Upper lobe of right lung (tissue), 1 donor: ENCODE results near the gene SWAP70. TPM values are rescaled to one million over a fixed set of nuclear protein-coding genes. Genes with fewer than 3 reads are reported as not detected.
A peak's percentile ranks its signal among the peaks of the same experiment; 100 is the strongest.

Experiments used
- ATAC-seq: fragments of 200-7000 bp; cut with Tn5 transposase; one replicate; pipeline ENCODE4 v1.9.1; 2020; ENCODE audit warnings: mild to moderate bottlenecking, moderate library complexity
- DNase-seq: peaks from one replicate; pipeline ENCODE4 v3.0.0-alpha.2; 2020
- H3K27ac ChIP-seq: fragments of 200-600 bp; one replicate; pipeline ENCODE4 v1.8.0; 2022
- H3K27me3 ChIP-seq: fragments of 200-600 bp; one replicate; pipeline ENCODE4 v1.8.0; 2022; ENCODE audit warnings: mild to moderate bottlenecking
- H3K36me3 ChIP-seq: fragments of 200-600 bp; one replicate; pipeline ENCODE4 v1.8.0; 2022
- H3K4me1 ChIP-seq: fragments of 200-600 bp; one replicate; pipeline ENCODE4 v1.8.0; 2022
- H3K4me3 ChIP-seq: fragments of 200-600 bp; one replicate; pipeline ENCODE4 v1.8.0; 2022; ENCODE audit warnings: mild to moderate bottlenecking
- H3K9me3 ChIP-seq: fragments of 200-600 bp; one replicate; pipeline ENCODE4 v1.8.0; 2022
- intact Hi-C: fragments of 100-400 bp; cut with DNase I; formaldehyde crosslinking; loops from one replicate; pipeline ENCODE4 v1.11.0; 2022
- total RNA-seq: library from RNA; stranded (reverse); fragmentation: NEBNext Ultra II Directional; extraction: Animal tissue kit (Norgen Biotek cat#: 25700); gene quantifications from one replicate; pipeline ENCODE4 v1.2.1, GENCODE V29; 2021
- TF ChIP-seq, protein P1 (sequence below): fragments of 200-600 bp; IDR thresholded peaks from one replicate; pipeline ENCODE4 v1.8.0; 2022; ENCODE audit warnings: antibody characterized with exemption
- donor health status: DM: no; HTN: yes; CAD: no; lungs with severe emphysema.

The SWAP70 gene
- total RNA-seq, 1 donor from 2014 or later, result 61.5 TPM

- H3K27me3 ChIP-seq, result no peaks in the 10 kb centered on the region
- H3K4me3 ChIP-seq, result no peak overlapping the region
- no peaks in the 10 kb centered on the region for H3K36me3 ChIP-seq
- TF ChIP-seq, protein P1, sequence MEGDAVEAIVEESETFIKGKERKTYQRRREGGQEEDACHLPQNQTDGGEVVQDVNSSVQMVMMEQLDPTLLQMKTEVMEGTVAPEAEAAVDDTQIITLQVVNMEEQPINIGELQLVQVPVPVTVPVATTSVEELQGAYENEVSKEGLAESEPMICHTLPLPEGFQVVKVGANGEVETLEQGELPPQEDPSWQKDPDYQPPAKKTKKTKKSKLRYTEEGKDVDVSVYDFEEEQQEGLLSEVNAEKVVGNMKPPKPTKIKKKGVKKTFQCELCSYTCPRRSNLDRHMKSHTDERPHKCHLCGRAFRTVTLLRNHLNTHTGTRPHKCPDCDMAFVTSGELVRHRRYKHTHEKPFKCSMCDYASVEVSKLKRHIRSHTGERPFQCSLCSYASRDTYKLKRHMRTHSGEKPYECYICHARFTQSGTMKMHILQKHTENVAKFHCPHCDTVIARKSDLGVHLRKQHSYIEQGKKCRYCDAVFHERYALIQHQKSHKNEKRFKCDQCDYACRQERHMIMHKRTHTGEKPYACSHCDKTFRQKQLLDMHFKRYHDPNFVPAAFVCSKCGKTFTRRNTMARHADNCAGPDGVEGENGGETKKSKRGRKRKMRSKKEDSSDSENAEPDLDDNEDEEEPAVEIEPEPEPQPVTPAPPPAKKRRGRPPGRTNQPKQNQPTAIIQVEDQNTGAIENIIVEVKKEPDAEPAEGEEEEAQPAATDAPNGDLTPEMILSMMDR, result no peak
- peak overlapping the region; percentile 42 for H3K27ac ChIP-seq
- intact Hi-C loops, result no loop called here
- DNase-seq, result no peak
- H3K4me1 ChIP-seq, result peaks cover 10% of the 10 kb centered on the region
- H3K9me3 ChIP-seq, result no peaks in the 10 kb centered on the region
- ATAC-seq, result peak; percentile 87
Observed at GRCh38 chr11:9639985-9640384, 23.9 kb upstream of the SWAP70 start.

DNA sequence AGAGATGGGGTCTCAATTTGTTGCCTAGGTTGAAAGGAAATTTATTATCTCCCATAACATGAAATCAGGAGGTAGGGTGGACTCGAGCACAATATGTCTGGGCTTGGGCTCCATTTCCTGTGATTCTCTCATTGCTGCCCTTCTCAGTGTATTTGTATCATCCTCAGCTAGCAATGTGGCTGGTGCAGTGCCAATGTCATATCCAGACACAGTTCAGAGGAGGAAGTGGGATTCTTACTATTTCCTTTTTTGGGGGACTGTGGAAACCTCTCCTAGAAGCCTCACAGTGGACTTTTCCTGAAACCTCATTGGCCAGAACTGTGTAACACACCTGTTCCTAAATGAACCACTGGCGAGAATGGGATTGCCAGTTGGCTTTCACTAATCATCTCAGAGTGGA is 21.0 kb upstream of the SWAP70 start:
- intact Hi-C loops, result no loop called here

DNA sequence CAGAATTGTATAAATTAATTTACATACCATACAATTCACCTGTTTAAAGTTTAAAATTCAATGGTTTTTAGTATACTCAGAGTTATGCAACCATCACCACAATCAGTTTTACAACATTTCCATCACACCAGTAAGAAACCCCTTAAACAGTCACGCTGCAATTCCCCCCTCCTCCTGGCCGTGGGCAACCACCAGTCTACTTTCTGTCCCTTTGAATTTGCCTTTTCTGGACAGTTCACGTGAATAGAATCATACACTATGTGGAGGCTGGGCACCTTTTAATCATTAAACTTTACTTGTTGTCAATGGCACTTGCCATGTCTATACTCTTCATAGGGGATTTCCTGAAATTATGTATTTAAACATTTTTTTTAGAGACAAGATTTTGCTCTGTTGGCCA is 20.1 kb upstream of the SWAP70 start:
- no peak overlapping the region for H3K4me3 ChIP-seq
- TF ChIP-seq, protein P1, result no peak
- H3K36me3 ChIP-seq, result no peaks in the 10 kb centered on the region
- DNase-seq, result no peak
- ATAC-seq, result no peak
- intact Hi-C loops, result no loop called here
- H3K9me3 ChIP-seq, result no peaks in the 10 kb centered on the region
- no peaks in the 10 kb centered on the region for H3K27me3 ChIP-seq
- peaks cover 4% of the 10 kb centered on the region for H3K4me1 ChIP-seq
- no peak overlapping the region for H3K27ac ChIP-seq

More for the DNA sequence above, 21.0 kb upstream of the SWAP70 start:
- Histone ChIP-seq H3K4me1 (peaks cover 10% of the 10 kb centered on the region), H3K36me3 (no peaks in the 10 kb centered on the region), H3K27me3 (no peaks in the 10 kb centered on the region), H3K4me3 (no peak overlapping the region), H3K27ac (no peak overlapping the region), H3K9me3 (no peaks in the 10 kb centered on the region)
- TF ChIP-seq, protein P1, result no peak
- ATAC-seq, result peak; percentile 43
- DNase-seq, result no peak

- Histone ChIP-seq H3K27ac (no peak overlapping the region), H3K36me3 (no peaks in the 10 kb centered on the region), H3K27me3 (no peaks in the 10 kb centered on the region), H3K4me3 (no peak overlapping the region), H3K9me3 (no peaks in the 10 kb centered on the region), H3K4me1 (no peaks in the 10 kb centered on the region)
- intact Hi-C loops, result no loop called here
- ATAC-seq (no peak), DNase-seq (no peak)
- TF ChIP-seq, protein P1, result no peak
Observed at GRCh38 chr11:9645881-9646280, 18.0 kb upstream of the SWAP70 start.

DNA sequence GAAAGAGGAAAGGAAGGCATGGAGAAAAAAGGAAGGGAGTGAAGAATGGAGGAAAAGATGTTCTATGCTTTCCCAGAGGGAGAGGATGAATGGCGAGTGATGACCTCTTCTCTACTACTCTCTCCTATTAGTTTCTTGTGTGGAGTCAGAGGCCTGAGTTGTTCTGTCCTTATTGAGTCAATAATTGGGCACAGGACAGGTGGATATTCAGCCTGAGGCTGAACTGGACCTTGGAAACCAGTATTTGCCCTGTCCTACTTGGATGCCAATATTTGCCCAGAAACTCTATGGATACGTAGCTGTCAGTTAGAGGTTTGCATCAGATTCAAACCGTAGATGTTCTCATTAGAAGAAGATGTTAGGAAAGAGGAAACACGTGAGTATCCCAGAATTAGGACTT is 17.6 kb upstream of the SWAP70 start:
- ATAC-seq (no peak), DNase-seq (no peak)
- H3K27me3 ChIP-seq, result no peaks in the 10 kb centered on the region
- intact Hi-C loops, result no loop called here
- no peaks in the 10 kb centered on the region for H3K9me3 ChIP-seq
- no peak overlapping the region for H3K4me3 ChIP-seq
- H3K4me1 ChIP-seq, result no peaks in the 10 kb centered on the region
- H3K27ac ChIP-seq, result no peak overlapping the region
- H3K36me3 ChIP-seq, result no peaks in the 10 kb centered on the region
- TF ChIP-seq, protein P1, result no peak

- Histone ChIP-seq H3K36me3 (no peaks in the 10 kb centered on the region), H3K27me3 (no peaks in the 10 kb centered on the region), H3K4me3 (no peak overlapping the region), H3K9me3 (no peaks in the 10 kb centered on the region), H3K27ac (peak overlapping the region; percentile 24), H3K4me1 (no peaks in the 10 kb centered on the region)
- intact Hi-C loops, result no loop called here
- TF ChIP-seq, protein P1, result no peak
- ATAC-seq (no peak), DNase-seq (no peak)
Observed at GRCh38 chr11:9651481-9651880, 12.4 kb upstream of the SWAP70 start.
